ENCODE results near the gene RGS5.

The RGS5 gene

DNA sequence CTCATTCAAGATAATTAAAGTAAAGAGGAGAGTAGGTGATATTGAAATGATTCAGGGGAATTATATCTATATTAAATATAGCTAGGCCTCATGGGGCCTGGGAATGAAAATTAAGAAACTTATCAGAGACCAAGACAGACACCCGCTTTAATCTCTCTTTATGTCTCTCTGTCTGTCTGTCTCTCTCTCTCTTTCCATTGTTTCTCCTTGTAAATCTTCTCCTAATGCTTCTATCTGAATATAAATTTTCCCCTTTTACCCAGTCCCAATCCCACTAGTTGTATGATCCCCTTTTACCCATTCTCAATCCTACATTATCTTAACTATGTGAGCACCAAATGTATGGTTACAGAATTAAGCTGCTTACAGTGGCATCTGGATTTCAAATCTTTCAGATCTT lies 61.2 kb downstream of the RGS5 start:
- DNase-seq, result no peak

- no peak for DNase-seq
Observed at GRCh38 chr1:163137556-163138265, 65.0 kb downstream of the RGS5 start.

DNA sequence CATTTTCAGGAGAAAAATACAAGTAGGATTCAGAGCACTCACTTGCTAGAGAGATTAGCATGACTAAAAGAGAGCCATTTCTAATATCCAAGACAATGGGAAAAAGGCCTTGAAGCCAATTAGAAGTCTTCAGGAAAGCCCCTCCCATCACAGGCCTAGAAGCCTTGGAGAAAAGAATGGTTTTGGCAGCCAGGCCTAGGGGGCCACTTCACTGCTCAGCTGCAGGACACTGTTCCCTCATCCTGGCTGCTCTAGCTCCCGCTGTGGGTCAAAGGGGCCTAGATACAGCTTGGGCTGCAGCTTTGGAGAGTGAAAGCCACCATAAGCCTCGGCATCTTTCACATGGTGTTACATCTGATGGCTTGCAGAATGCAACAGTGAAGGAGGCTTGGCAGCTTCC lies 70.7 kb downstream of the RGS5 start:
- no peak for DNase-seq

- no peak for DNase-seq
Observed at GRCh38 chr1:163130225-163130856, 72.4 kb downstream of the RGS5 start.

GRCh38 chr1:163128282-163128681 lies 74.4 kb downstream of the RGS5 start:
- DNase-seq, result no peak

DNA sequence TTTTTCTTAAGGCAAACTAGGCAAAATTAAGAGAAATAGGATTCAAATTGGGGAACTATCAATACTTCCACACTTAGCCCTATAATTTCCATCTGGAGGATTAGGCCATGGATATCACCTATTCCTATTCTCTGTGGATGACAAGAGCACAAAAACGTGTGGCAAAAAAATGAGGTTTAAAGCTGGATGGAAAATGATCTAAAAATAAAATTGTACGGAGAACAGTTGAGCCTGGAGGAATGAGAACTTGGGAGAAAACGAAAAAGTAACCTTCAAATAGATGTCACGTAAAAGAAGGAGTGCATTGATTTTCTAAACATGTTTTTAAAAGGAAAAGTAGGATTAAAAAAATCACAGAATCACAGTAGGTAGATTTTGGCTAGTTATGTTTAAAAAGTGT lies 77.9 kb downstream of the RGS5 start:
- DNase-seq, result no peak

- DNase-seq, result no peak
Observed at GRCh38 chr1:163120372-163120771, 82.3 kb downstream of the RGS5 start.

- DNase-seq, result no peak
Observed at GRCh38 chr1:163119707-163120106, 83.0 kb downstream of the RGS5 start.

GRCh38 chr1:163115887-163116286 lies 86.8 kb downstream of the RGS5 start:
- DNase-seq, result no peak

GRCh38 chr1:163107655-163108054 lies 95.1 kb downstream of the RGS5 start:
- no peak for DNase-seq

GRCh38 chr1:163106364-163106987 lies 96.2 kb downstream of the RGS5 start:
- DNase-seq, result no peak

- no peak for DNase-seq
Observed at GRCh38 chr1:163104385-163105099, 98.2 kb downstream of the RGS5 start.

DNA sequence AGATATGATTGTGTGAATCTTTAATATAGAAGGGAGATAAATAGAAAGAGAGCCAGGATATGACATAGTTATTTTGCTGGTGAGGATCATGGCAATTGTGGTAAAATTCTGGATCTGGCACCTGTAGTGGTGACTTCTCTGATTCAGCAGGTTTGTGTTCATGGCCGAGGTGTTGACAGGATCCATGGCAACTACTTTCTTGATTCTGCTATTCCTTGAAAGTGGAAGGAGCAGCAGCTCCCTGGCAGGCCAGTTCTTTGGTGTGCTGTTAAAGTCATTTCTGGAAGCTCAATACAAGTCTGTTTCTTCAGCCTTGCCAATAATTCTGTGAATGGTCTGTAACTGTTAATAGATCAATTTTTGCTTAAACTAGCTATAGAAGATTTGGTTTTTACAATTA lies 100.1 kb downstream of the RGS5 start:
- DNase-seq, result no peak

DNA sequence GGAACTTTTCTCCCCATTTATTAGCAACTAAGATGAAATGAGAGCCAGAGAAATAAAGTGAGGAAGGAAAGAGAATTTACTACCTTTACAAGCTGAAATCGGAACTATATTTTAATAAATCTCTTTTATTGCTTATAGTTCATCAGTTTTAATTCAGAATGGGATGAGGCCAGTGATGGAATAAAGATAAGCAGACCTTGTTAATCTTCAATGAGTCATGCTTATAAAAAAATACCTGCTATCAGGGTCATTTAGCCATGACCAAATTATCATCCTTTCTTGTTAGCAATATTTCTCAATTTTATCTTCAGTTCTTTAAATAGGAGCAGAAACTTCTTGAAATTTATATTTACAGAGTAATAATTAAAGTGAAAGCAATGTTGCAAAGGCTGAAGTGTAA lies 107.5 kb downstream of the RGS5 start:
- no peak for DNase-seq

GRCh38 chr1:163094589-163094988 lies 108.1 kb downstream of the RGS5 start:
- no peak for DNase-seq

- no peak for DNase-seq
Observed at GRCh38 chr1:163094182-163094581, 108.5 kb downstream of the RGS5 start.

DNA sequence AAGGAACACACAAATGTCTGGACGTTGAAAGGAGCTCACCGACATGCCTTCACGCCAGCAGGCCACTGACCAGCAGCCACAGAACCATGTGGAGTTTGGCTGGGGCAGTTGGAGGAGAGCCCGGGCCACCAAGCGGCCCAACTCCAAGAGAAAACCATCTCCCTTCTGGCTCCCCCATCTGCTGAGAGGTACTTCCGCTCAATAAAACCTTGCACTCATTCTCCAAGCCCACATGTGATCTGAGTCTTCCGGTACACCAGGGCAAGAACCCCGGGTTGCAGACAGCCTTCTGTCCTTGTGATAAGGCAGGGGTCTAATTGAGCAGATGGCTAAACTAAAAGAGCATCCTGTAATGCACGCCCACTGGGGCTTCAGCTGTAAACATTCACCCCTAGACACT lies 109.1 kb downstream of the RGS5 start:
- DNase-seq, result no peak

- no peak for DNase-seq
Observed at GRCh38 chr1:163093169-163093568, 109.5 kb downstream of the RGS5 start.

Measured in CD4-positive, alpha-beta T cell treated with Interleukin-1 beta for 1 hour (primary cell).